IPS-20b (cell line): Measurements from ENCODE around the gene CABLES1.
A peak's percentile ranks its signal among the peaks of the same experiment; 100 is the strongest.

Experiments
- H3K27ac ChIP-seq: one replicate; pipeline ENCODE4 v1.5.1; 2013; ENCODE audit warnings: low read length
- H3K27me3 ChIP-seq: 2 replicates; pipeline ENCODE4 v1.6.1; 2013; ENCODE audit warnings: mild to moderate bottlenecking, low read length, inconsistent platforms; ENCODE audit not compliant: insufficient read depth
- H3K36me3 ChIP-seq: 2 replicates; pipeline ENCODE4 v1.6.1; 2013; ENCODE audit warnings: low read depth, mild to moderate bottlenecking, inconsistent platforms, low read length, moderate library complexity; ENCODE audit not compliant: insufficient read depth
- H3K4me1 ChIP-seq: 2 replicates; pipeline ENCODE4 v1.6.1; 2013; ENCODE audit warnings: mild to moderate bottlenecking, control low read depth, inconsistent platforms, low read length, moderate library complexity; ENCODE audit not compliant: insufficient read depth
- H3K4me3 ChIP-seq: 2 replicates; pipeline ENCODE4 v1.5.1; 2013; ENCODE audit warnings: mild to moderate bottlenecking, low read length, inconsistent platforms
- H3K9ac ChIP-seq: 2 replicates; pipeline ENCODE4 v1.6.1; 2013; ENCODE audit warnings: low read depth, mild to moderate bottlenecking, inconsistent platforms, low read length, moderate library complexity
- H3K9me3 ChIP-seq: 2 replicates; pipeline ENCODE4 v1.6.1; 2013; ENCODE audit warnings: mild to moderate bottlenecking, low read depth, low read length, inconsistent platforms; ENCODE audit not compliant: insufficient read depth

CABLES1 gene

DNA sequence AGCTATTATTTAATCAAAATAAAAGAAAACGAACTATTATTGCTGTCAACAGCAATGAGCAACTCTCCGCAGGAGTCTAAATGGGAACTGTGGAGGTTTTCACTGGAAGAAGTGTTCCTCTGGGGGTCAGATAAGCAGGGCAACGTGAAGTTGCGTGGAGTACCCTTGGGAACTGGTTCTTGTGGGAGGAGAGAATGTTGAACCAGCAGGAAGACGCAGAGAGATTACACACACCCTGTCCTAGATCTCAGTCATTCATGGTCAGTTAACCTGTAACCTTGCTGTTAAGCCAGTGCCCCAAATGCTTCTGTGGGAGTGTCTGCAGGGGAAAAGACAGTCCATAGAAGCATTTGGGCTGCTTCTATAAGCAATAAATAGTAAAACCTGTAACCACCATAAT is 20.4 kb upstream of the CABLES1 start:
- Histone ChIP-seq H3K4me1 (peaks cover 5% of the 10 kb centered on the region), H3K9me3 (no peaks in the 10 kb centered on the region), H3K36me3 (no peaks in the 10 kb centered on the region), H3K27me3 (no peaks in the 10 kb centered on the region), H3K4me3 (no peak overlapping the region), H3K27ac (no peak overlapping the region), H3K9ac (no peak overlapping the region)

DNA sequence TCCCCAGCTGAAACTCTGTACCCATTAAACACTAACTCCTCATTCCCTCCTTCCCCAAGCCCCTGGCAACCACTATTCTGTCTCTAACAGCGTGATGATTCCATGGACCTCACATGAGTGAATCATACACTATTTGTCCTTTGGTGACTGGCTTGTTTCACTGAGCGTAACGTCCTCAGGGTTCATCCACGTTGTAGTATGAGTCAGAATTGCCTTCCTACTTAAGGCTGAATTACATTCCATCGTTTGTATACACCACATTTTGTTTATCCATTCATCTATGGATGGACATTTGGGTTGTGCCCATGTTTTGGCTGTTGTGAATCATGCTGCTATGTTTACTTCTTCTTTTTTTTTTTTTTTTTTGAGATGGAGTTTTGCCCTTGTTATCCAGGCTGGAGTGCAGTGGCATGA is 19.6 kb upstream of the CABLES1 start:
- Histone ChIP-seq H3K4me1 (peaks cover 5% of the 10 kb centered on the region), H3K27me3 (no peaks in the 10 kb centered on the region), H3K9me3 (no peaks in the 10 kb centered on the region), H3K4me3 (no peak overlapping the region), H3K27ac (no peak overlapping the region), H3K36me3 (no peaks in the 10 kb centered on the region), H3K9ac (no peak overlapping the region)

DNA sequence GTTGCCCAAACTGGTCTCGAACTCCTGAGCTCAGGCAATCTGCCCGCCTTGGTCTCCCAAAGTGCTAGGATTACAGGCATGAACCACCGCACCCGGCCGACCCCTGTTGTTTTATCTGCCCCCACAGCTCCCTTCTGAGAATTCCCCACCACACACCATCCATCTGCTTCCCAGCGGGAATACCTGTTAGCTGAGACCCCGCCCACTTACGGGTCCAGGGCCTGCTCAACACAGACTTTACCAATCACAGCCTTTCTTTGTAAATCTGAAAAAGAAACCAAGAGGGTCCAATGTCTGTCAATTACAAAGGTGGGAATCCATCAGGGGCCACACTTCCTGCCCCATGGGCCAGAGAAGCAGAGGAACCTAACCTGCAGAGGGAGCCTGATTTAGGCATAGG is 14.2 kb upstream of the CABLES1 start:
- H3K9me3 ChIP-seq, result no peaks in the 10 kb centered on the region
- no peaks in the 10 kb centered on the region for H3K36me3 ChIP-seq
- H3K27ac ChIP-seq, result no peak overlapping the region
- H3K4me1 ChIP-seq, result peaks cover 4% of the 10 kb centered on the region; the same call in 1 of the 2 replicates
- no peaks in the 10 kb centered on the region for H3K27me3 ChIP-seq
- H3K4me3 ChIP-seq, result no peak overlapping the region
- no peak overlapping the region for H3K9ac ChIP-seq

DNA sequence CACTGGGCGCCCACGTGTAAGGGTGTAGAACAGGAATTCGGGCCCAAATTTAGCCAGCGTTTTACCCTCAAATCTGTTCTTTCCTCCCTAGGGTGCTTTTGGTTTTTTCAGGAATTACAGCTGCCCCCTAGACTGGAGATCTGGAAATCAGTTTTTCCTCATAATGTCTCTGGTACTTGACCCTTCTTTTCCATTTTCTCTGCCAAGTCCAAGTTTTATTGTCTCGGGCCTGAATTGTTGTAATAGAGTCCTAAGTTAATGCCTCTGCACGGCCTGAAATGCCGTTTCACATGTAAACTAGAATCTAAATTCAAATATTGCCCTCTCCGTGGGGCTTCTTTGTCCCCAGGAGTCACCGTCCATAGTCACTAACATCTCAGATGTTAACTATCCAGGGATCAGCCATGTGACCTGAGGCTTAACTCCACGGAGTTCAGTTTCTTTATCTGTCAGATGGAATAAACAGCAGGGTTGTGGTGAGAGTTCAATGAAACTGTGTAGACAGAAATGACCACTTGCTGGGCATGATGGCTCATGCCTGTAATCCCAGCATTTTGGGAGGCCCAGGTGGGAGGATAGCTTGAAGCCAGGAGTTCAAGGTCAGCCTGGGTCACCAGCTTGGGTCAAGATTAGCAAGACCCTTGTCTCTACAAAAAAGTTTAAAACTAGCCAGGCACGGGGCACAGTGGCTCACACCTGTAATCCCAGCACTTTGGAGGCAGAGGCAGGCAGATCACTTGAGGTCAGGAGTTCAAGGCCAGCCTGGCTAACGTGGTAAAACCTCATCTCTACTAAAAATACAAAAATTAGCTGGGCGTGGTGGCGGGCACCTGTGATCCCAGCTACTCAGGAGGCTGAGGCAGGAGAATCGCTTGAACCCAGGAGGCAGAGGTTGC is 12.7 kb upstream of the CABLES1 start:
- Histone ChIP-seq H3K9ac (no peak overlapping the region), H3K36me3 (no peaks in the 10 kb centered on the region), H3K27ac (no peak overlapping the region), H3K4me3 (no peak overlapping the region), H3K27me3 (no peaks in the 10 kb centered on the region), H3K4me1 (peaks cover 4% of the 10 kb centered on the region; the same call in 1 of the 2 replicates), H3K9me3 (no peaks in the 10 kb centered on the region)

DNA sequence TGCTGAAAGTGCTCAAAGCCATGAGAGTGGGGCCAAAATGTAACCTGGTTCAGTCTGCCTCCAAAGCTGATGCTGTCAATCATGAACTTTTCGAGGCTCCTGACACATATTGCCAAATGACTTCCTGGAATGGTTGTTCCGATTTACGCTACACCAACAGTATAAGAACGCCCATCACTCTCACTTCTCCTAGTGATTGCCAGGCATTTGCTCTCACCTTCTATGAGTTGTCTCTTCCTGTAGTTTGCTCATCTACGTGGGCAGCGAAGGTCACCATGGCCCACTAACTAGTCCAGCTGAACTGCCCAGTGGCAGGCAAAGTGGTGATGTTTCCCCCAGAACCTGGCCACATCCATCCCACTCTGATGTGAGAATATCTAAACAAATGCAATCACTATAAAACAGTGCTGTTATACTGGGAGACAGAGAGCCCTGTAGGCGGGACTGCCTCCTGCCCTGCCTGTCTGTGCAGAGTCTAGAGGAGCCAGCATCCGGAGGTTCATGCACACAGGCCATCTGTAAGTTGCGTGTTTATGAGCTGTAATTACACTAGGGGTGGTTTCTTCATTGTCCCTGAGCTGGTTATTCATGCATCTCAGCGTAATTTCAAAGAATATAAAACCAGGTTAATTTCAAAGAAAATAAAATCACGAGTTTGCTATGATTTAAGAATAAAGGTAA is 8.8 kb upstream of the CABLES1 start:
- no peaks in the 10 kb centered on the region for H3K36me3 ChIP-seq
- H3K4me3 ChIP-seq, result no peak overlapping the region
- no peak overlapping the region for H3K27ac ChIP-seq
- H3K9ac ChIP-seq, result no peak overlapping the region
- no peaks in the 10 kb centered on the region for H3K9me3 ChIP-seq
- H3K4me1 ChIP-seq, result peaks cover 4% of the 10 kb centered on the region; the same call in 1 of the 2 replicates
- no peaks in the 10 kb centered on the region for H3K27me3 ChIP-seq

DNA sequence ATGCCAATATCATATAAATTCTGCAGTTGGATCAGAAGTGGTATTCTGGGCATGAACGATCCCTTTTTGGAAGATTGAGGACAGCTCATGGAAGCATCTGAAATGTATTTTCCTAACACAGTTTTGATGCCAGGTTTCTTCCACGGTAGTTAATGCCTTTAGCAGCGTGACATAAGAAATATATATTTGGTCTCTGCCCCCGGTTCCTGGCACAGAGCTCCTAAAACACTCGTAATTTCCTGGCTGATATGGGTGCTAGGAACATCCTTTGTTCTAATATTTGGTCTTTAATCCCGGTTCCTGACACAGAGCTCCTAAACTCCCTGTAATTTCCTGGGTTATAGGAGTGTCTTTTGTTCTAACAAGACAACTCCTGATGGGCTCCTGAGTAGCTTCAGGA is 8.2 kb upstream of the CABLES1 start:
- Histone ChIP-seq H3K4me3 (no peak overlapping the region), H3K4me1 (peaks cover 7% of the 10 kb centered on the region; the same call in 1 of the 2 replicates), H3K27me3 (no peaks in the 10 kb centered on the region), H3K9me3 (no peaks in the 10 kb centered on the region), H3K36me3 (no peaks in the 10 kb centered on the region), H3K27ac (no peak overlapping the region), H3K9ac (no peak overlapping the region)

DNA sequence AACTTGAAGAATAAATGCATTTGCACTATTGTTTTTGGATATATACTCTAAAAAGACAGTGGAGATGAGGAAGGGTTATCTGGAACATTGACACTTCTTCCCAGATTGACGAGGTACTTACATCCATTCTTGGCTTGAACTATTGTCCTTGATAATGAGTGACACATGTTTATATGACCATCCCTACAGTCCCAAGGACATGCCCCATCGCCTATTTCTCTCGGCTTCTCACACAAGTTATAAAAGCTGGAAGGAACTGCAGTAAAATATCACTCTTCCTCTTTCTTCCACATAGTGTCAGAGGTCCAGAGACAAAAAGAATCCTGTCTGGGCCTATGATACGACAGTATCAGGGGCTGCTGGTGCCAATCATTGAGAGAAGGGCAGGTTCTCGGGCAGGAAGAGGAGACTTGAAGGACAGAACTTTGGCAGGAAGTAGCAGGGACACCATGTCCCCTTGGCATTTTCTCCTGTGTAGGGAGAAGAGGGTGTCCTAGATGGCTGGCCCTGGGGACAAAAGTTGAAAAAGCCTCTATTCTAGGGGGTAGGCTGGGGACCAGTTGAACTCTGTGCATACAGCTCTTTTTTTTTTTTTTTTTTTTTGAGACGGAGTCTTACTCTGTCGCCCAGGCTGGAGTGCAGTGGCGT is 5.8 kb upstream of the CABLES1 start:
- peaks cover 12% of the 10 kb centered on the region; the same call in 1 of the 2 replicates for H3K4me1 ChIP-seq

DNA sequence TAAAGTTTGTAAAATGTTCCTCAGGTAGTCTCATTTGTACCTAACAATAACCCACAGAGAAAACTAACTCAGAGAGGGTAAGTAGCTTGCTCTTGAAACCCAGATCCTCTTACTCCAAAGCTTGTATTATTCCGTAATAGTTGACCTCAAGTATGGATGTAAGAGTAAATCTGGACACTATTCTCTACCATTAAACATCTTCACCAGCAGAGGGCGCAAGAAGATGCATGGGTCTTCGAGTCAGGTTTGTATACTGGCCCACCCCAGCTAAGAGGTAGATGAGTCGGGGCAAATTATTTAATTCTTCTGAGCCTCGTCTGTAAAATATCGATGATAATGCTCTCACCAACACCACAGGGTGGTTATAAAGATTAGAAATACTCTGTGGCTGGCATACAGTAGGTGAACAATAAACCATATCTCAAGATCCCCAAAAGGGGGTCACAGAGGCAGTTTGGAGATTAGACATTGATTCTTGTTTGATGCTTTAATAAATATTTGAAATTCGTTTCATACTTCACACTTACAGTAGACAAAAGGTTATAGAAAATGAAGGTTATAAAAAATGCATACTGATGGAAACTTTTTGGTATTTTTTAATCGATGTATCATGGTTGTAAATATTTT is 3.5 kb upstream of the CABLES1 start:
- H3K9ac ChIP-seq, result no peak overlapping the region
- H3K27me3 ChIP-seq, result peaks cover 14% of the 10 kb centered on the region
- peaks cover 12% of the 10 kb centered on the region; the same call in 1 of the 2 replicates for H3K4me1 ChIP-seq
- no peak overlapping the region for H3K4me3 ChIP-seq
- H3K9me3 ChIP-seq, result no peaks in the 10 kb centered on the region
- no peak overlapping the region for H3K27ac ChIP-seq
- H3K36me3 ChIP-seq, result no peaks in the 10 kb centered on the region

More for the DNA sequence above, 5.8 kb upstream of the CABLES1 start:
- no peaks in the 10 kb centered on the region for H3K9me3 ChIP-seq
- no peak overlapping the region for H3K27ac ChIP-seq
- H3K27me3 ChIP-seq, result peaks cover 1% of the 10 kb centered on the region; the same call in 1 of the 2 replicates
- H3K4me3 ChIP-seq, result no peak overlapping the region
- no peak overlapping the region for H3K9ac ChIP-seq
- H3K36me3 ChIP-seq, result no peaks in the 10 kb centered on the region

DNA sequence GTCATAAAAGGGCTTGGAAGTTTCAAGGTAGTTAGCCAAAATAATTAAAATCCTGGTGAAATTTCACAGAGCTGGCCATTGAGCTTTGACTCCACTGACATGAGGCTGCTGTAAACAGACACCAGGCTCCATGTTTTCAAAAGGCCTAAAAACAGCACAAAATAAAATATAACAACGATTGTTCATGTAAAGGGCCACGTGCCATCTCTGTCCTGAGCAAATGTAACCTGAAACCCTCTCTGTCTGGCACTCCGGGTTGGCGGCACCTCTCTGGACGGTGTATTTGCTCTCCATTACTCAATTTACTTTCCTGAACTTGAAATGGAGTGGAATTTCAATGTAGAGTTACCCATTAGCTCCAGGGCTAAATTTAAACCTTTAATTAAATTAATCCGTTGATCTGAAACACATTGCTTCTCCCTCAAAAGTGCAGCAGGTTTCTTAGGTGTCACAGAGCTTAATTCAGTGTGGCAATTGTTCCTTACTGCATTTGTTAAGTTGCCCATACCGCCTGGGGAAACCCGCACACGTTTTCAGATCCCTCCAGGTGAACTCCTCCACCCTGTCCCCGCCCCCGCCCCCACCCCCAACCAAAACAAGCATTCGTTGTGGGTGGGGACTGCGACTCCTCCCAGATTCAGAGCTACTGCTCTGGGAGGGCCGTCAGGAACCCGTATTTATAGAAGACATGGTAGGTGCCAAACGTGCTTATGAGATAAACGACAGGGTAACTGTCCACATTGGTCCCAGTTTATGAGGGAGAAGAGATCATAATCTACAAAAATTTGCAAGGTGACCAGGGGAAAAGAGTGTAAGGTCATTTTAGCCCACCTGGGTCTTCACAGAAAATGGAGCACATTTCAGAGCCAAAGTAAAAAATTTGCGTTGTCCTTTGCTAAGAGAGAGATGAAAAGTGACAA is 1.2 kb upstream of the CABLES1 start:
- Histone ChIP-seq H3K4me3 (peak overlapping the region; percentile 82), H3K36me3 (peaks cover 4% of the 10 kb centered on the region; the same call in 1 of the 2 replicates), H3K9ac (peak overlapping the region; percentile 86), H3K9me3 (no peaks in the 10 kb centered on the region), H3K4me1 (peaks cover 19% of the 10 kb centered on the region), H3K27ac (peak overlapping the region; percentile 34), H3K27me3 (peaks cover 29% of the 10 kb centered on the region)

DNA sequence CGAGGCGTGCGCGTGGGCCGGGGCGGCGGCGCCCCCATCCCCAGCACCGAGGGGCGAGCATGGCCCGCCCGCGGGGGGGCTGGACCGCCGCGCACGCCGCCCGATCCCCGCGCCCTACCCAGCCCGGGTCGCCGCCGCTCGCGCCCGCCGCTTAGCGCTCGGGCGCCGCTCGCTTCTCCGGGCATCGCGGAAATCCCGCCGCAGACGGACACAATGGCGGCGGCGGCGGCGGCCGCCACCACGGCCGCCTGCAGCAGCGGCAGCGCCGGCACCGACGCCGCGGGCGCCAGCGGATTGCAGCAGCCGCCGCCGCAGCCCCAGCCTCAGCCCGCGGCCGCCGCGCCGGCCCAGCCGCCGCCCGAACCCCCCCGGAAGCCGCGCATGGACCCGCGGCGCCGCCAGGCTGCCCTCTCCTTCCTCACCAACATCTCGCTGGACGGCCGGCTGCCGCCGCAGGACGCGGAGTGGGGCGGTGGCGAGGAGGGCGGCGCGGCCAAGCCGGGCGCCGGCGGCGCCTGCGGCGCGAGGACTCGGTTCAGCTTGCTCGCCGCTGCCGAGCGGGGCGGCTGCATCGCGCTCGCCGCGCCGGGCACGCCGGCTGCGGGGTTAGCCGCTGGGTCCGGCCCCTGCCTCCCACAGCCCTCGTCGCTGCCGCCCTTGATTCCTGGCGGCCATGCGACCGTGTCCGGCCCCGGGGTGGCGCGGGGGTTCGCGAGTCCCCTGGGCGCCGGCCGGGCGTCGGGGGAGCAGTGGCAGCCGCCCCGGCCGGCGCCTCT is 453 bp downstream of the CABLES1 start:
- H3K4me3 ChIP-seq, result peak overlapping the region; percentile 82; the same call in 1 of the 2 replicates
- no peak overlapping the region for H3K27ac ChIP-seq
- H3K9ac ChIP-seq, result peak overlapping the region; percentile 86; the same call in 1 of the 2 replicates
- H3K9me3 ChIP-seq, result no peaks in the 10 kb centered on the region
- H3K4me1 ChIP-seq, result peaks cover 19% of the 10 kb centered on the region
- peaks cover 12% of the 10 kb centered on the region; the same call in 1 of the 2 replicates for H3K36me3 ChIP-seq
- H3K27me3 ChIP-seq, result peaks cover 29% of the 10 kb centered on the region
